PFSK-1 (cell line): ENCODE results near the gene BMI1.
A peak's percentile ranks its signal among the peaks of the same experiment; 100 is the strongest.

Experiments used
- FOXP2 ChIP-seq: optimal IDR thresholded peaks from 2 replicates; pipeline ENCODE3; 2011; ENCODE audit warnings: borderline replicate concordance, control low read depth, inconsistent platforms; ENCODE audit not compliant: insufficient read depth; ENCODE audit errors: extremely low read length, extremely low read depth
- POLR2AphosphoS5 ChIP-seq: IDR thresholded peaks from 2 replicates; pipeline ENCODE4 v1.6.1; 2012; ENCODE audit warnings: low read depth, mild to moderate bottlenecking, control low read depth, low read length, moderate library complexity
- SIN3A ChIP-seq: IDR thresholded peaks from 2 replicates; pipeline ENCODE4 v1.6.1; 2012; ENCODE audit warnings: mild to moderate bottlenecking, low read length, moderate library complexity, borderline replicate concordance; ENCODE audit not compliant: insufficient read depth
- TAF1 ChIP-seq: IDR thresholded peaks from 2 replicates; pipeline ENCODE4 v1.6.1; 2012; ENCODE audit warnings: low read length, control low read depth, borderline replicate concordance; ENCODE audit not compliant: insufficient read depth
- TF ChIP-seq, protein P1 (sequence below), 2 experiments: IDR thresholded peaks; 2 replicates each; pipeline versions ENCODE4 v1.6.1 to v1.8.0; 2011 to 2012; ENCODE audit warnings: low read depth in 2 of 2, low read length in 2 of 2, control low read depth in 1 of 2, inconsistent platforms in 1 of 2, mild to moderate bottlenecking in 1 of 2, moderate library complexity in 1 of 2; ENCODE audit not compliant: insufficient read depth in 1 of 2

BMI1 gene

GRCh38 chr10:22321156-22321923 is 441 bp downstream of the BMI1 start:
- TF ChIP-seq FOXP2 (peak; percentile 56), SIN3A (no peak), POLR2AphosphoS5 (peak; percentile 50), TAF1 (peak; percentile 27; the same call in 1 of the 2 replicates)
- TF ChIP-seq, protein P1, sequence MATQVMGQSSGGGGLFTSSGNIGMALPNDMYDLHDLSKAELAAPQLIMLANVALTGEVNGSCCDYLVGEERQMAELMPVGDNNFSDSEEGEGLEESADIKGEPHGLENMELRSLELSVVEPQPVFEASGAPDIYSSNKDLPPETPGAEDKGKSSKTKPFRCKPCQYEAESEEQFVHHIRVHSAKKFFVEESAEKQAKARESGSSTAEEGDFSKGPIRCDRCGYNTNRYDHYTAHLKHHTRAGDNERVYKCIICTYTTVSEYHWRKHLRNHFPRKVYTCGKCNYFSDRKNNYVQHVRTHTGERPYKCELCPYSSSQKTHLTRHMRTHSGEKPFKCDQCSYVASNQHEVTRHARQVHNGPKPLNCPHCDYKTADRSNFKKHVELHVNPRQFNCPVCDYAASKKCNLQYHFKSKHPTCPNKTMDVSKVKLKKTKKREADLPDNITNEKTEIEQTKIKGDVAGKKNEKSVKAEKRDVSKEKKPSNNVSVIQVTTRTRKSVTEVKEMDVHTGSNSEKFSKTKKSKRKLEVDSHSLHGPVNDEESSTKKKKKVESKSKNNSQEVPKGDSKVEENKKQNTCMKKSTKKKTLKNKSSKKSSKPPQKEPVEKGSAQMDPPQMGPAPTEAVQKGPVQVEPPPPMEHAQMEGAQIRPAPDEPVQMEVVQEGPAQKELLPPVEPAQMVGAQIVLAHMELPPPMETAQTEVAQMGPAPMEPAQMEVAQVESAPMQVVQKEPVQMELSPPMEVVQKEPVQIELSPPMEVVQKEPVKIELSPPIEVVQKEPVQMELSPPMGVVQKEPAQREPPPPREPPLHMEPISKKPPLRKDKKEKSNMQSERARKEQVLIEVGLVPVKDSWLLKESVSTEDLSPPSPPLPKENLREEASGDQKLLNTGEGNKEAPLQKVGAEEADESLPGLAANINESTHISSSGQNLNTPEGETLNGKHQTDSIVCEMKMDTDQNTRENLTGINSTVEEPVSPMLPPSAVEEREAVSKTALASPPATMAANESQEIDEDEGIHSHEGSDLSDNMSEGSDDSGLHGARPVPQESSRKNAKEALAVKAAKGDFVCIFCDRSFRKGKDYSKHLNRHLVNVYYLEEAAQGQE (IDR thresholded peaks at IDR 0.05; ENCODE audit: insufficient read depth in 1 of 2, low read depth in 2 of 2, low read length in 2 of 2): no peak

DNA sequence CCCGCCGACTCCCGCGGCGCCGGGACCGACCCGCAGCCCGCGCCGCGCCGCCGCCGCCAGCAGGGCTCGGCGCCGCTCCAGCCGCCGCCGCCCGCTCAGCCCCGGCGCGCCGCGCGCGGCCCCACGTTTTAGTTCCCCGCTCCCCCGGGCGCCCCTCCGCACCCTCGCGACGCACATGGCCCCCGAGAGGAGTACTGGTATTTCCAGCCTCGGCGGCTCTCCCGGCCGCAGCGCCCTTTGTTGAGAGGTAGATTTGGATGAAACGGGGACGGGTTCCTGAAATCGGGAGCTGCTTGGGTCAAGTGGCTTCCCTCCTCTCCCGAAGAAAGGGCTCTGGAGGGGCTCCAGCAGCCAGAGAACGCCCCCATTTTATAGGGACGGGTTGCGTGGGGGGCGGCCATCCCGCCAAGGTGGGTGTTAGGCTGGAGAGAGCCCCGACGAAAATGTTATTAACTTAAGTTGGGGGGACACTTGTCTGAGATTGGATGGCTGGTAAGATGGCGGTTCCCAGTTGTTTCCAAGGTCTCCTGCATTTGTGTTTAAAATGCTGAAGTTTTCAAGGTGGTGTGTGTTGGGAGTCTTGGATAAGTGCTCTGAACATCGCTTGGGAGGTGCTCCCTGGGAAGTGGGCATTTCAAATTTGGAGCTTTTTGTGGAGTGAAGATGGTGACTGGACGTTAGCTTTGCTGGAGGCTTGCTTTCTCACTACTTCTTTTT is 1.2 kb downstream of the BMI1 start:
- TF ChIP-seq FOXP2 (no peak), SIN3A (peak; percentile 50; the same call in 1 of the 2 replicates)

- TF ChIP-seq TAF1 (no peak), POLR2AphosphoS5 (no peak), SIN3A (0 out of 2 replicates have a peak, but pooled peaks have one; percentile 3)
Observed at GRCh38 chr10:22322641-22323160, 1.8 kb downstream of the BMI1 start.

GRCh38 chr10:22323538-22324305 is 2.8 kb downstream of the BMI1 start:
- TF ChIP-seq TAF1: no peak
- TF ChIP-seq, protein P1 (IDR thresholded peaks at IDR 0.05; ENCODE audit: insufficient read depth in 1 of 2, low read depth in 2 of 2, low read length in 2 of 2): no peak
- no peak for TF ChIP-seq FOXP2
- no peak for TF ChIP-seq SIN3A
- no peak for TF ChIP-seq POLR2AphosphoS5

DNA sequence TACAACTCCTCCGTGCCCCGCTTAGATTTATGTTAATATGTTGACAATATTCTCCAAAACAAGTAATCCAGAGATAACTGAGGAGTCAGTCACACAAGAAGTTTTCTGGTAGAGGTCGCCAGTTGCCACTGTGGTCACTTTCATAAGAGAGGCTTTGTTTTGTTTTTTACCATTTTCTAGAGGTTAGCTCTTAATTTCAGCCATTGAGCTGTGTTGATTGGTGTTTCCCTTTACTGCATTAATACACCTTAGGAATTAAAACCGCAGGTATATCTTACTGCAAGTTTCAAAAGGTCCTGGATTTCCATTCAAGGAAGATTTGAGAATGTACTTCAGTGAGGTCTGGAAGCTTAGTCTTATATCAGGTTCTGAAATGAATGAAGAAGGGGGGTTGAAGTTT is 3.5 kb downstream of the BMI1 start:
- TF ChIP-seq TAF1 (no peak), POLR2AphosphoS5 (no peak), FOXP2 (no peak), SIN3A (no peak)
- TF ChIP-seq, protein P1 (IDR thresholded peaks at IDR 0.05; ENCODE audit: insufficient read depth in 1 of 2, low read depth in 2 of 2, low read length in 2 of 2): no peak

- TF ChIP-seq FOXP2: no peak
- TF ChIP-seq SIN3A: no peak
- no peak for TF ChIP-seq POLR2AphosphoS5
- TF ChIP-seq TAF1: no peak
Observed at GRCh38 chr10:22324893-22325271, 4.0 kb downstream of the BMI1 start.
